Activated naive CD8-positive, alpha-beta T cell treated with anti-CD3 and anti-CD28 coated beads, Interleukin-2, amount 10 ng/mL, durations not matched to agents 7 days and 5 days (primary cell): ENCODE measurements around the gene AKAP9. TPM values are rescaled to one million over a fixed set of nuclear protein-coding genes. Genes with fewer than 3 reads are reported as not detected.
"Not testable (repeated sequence)": the region's sequence is repeated elsewhere in the genome, so short reads cannot be mapped to it uniquely, and the experiment has no call there.

Source experiments
- ATAC-seq: fragments of 150-1000 bp; cut with Tn5 transposase; one replicate; pipeline ENCODE4 v1.10.0; 2021; ENCODE audit warnings: low read depth, moderate library complexity
- POLR2A ChIA-PET: fragments of 350-600 bp; sonication (Branson Sonifier 250); formaldehyde crosslinking; loops from one replicate; lab custom pipeline; 2021; ENCODE audit warnings: antibody characterized with exemption; lab: Charles Lee
- DNase-seq: peaks from one replicate; pipeline ENCODE4 v3.0.0; 2021
- H3K27ac Mint-ChIP-seq: one replicate; pipeline ENCODE4 v1.8.0; 2022; ENCODE audit warnings: mild to moderate bottlenecking, mixed read lengths
- H3K27me3 Mint-ChIP-seq: one replicate; pipeline ENCODE4 v1.8.0; 2022; ENCODE audit warnings: mild to moderate bottlenecking, moderate library complexity, mixed read lengths
- H3K36me3 Mint-ChIP-seq: one replicate; pipeline ENCODE4 v1.8.0; 2021; ENCODE audit warnings: mild to moderate bottlenecking, mixed read lengths
- H3K4me1 Mint-ChIP-seq: one replicate; pipeline ENCODE4 v1.8.0; 2021; ENCODE audit warnings: mixed read lengths
- H3K4me3 Mint-ChIP-seq: one replicate; pipeline ENCODE4 v1.8.0; 2022; ENCODE audit warnings: mild to moderate bottlenecking, moderate library complexity, mixed read lengths
- H3K9me3 Mint-ChIP-seq: one replicate; pipeline ENCODE4 v1.8.0; 2021; ENCODE audit warnings: mixed read lengths
- total RNA-seq, 2 experiments: library from RNA; stranded (reverse); gene quantifications; one replicate each; pipeline ENCODE4 v1.2.3, GENCODE V29; 2021

The AKAP9 gene
- total RNA-seq, 2 experiments from 2014 or later, result 49.0 to 50.9 TPM

DNA sequence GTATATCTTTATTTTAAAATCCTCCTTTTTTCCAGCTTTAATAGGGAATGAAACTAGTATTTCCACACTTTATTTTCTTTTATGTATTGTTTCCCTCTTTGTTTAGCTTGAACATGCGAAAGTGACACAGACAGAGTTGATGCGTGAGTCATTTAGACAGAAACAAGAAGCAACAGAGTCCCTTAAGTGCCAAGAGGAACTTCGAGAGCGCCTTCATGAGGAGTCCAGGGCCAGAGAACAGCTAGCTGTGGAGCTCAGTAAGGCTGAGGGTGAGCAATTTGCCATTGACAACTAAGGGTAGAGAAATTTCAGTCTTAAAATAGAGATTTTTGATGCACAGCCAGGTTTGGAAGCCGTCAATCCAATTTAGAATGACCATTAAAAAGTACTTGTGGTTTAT, 120.5 kb downstream of the AKAP9 start:
- no peak overlapping the region for H3K27ac Mint-ChIP-seq
- H3K9me3 Mint-ChIP-seq, result no peaks in the 10 kb centered on the region
- no peaks in the 10 kb centered on the region for H3K27me3 Mint-ChIP-seq
- DNase-seq (no peak), ATAC-seq (no peak)
- H3K36me3 Mint-ChIP-seq, result peaks cover 5% of the 10 kb centered on the region
- H3K4me1 Mint-ChIP-seq, result peaks cover 10% of the 10 kb centered on the region
- POLR2A ChIA-PET, result no interaction called here
- H3K4me3 Mint-ChIP-seq, result no peak overlapping the region

DNA sequence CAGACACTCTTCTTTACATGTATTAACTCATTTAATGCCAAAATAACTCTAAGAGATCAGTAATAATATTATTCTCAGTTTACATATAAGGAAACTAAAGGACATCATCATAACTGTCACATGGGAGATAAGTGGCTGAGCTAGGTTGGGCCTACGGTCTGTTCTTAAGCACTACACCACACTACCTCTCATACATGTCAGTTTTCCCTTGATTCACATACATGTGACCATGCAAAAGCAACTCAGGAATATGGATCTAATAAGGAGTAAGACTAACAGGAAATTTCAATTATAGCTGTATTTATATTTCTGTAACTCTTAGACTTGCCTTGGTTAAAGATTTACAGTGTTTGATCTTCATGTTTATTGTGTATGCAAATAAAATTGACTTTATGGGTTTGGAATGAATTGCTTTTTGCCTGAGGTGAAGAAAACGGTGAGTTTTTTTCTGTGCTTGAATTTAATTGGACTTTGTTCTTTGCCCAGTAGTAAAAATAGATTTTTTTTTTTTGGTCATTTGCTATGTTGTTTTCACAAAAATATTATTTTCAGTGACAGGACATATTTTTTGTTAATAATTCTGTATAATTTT, 123.9 kb downstream of the AKAP9 start:
- POLR2A ChIA-PET, result no interaction called here
- no peaks in the 10 kb centered on the region for H3K4me1 Mint-ChIP-seq
- no peak overlapping the region for H3K27ac Mint-ChIP-seq
- H3K36me3 Mint-ChIP-seq, result peaks cover 14% of the 10 kb centered on the region
- no peaks in the 10 kb centered on the region for H3K9me3 Mint-ChIP-seq
- DNase-seq (no peak), ATAC-seq (no peak)
- H3K27me3 Mint-ChIP-seq, result no peaks in the 10 kb centered on the region
- no peak overlapping the region for H3K4me3 Mint-ChIP-seq

DNA sequence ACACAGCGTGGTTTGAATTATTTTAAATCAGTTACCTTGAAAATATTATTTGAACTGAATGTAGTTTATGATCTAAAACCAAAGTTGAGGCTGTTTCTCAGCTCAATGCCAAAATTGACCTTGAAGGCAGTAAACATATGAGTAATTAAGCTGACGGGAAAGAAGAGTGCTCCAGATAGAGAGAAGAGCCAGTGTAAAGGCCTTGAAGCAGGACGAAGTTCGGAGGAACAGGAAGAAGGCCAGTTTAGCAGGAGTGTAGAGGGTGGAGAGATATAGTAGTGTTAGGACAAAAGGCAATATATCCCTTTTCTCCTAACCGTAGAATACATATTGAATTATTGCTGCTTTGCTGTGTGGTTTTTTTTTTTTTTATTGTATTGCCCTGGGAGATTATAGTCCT, 130.4 kb downstream of the AKAP9 start:
- peaks cover 1% of the 10 kb centered on the region for H3K4me1 Mint-ChIP-seq
- no peak overlapping the region for H3K27ac Mint-ChIP-seq
- no peaks in the 10 kb centered on the region for H3K27me3 Mint-ChIP-seq
- no peak overlapping the region for H3K4me3 Mint-ChIP-seq
- no peak for ATAC-seq
- H3K9me3 Mint-ChIP-seq, result no peaks in the 10 kb centered on the region
- DNase-seq, result no peak
- peaks cover 32% of the 10 kb centered on the region for H3K36me3 Mint-ChIP-seq
- POLR2A ChIA-PET, result no interaction called here

DNA sequence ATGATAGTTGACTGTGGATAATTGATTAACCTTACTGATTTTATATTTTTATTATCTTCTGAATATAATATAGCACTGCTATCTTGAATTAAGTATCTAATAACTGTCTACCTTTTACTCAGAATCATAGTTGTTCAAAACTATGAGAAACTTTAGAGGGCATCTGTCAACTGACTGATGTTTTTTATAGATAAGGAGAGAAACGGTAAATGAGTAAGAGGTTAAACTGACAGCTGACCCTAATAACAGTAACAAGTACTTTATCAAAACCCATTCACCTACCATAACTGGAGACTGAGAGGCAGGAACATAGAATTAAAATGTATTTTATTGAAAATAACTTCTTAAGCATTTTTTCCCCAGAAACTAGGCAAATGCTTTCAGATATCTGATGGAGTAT, 131.5 kb downstream of the AKAP9 start:
- peaks cover 1% of the 10 kb centered on the region for H3K4me1 Mint-ChIP-seq
- no peak for ATAC-seq
- H3K4me3 Mint-ChIP-seq, result no peak overlapping the region
- no peaks in the 10 kb centered on the region for H3K27me3 Mint-ChIP-seq
- peaks cover 27% of the 10 kb centered on the region for H3K36me3 Mint-ChIP-seq
- DNase-seq, result no peak
- no peaks in the 10 kb centered on the region for H3K9me3 Mint-ChIP-seq
- H3K27ac Mint-ChIP-seq, result no peak overlapping the region
- POLR2A ChIA-PET, result no interaction called here

DNA sequence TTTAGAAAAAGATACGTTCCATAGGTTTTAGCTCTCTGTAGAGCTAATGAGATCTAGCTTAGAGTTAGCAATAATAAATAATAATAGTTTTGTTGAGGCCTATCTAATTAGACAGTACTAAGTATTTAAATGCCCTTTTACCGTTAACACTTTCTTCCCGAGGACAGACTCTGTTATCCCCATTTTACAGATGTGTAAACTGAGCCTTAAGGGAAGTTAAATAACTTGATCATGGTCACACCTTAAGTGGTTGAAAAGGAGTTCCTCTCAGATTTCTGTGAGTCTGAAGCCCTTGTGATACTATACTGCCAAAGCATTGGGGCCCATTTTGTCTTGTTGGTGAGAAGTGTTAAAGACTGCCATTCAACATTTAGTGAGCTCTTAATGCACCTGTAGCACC, 132.0 kb downstream of the AKAP9 start:
- Mint-ChIP-seq H3K36me3 (peaks cover 25% of the 10 kb centered on the region), H3K4me3 (no peak overlapping the region), H3K27ac (no peak overlapping the region), H3K4me1 (peaks cover 1% of the 10 kb centered on the region), H3K9me3 (no peaks in the 10 kb centered on the region), H3K27me3 (no peaks in the 10 kb centered on the region)
- ATAC-seq (no peak), DNase-seq (no peak)
- POLR2A ChIA-PET, result no interaction called here

DNA sequence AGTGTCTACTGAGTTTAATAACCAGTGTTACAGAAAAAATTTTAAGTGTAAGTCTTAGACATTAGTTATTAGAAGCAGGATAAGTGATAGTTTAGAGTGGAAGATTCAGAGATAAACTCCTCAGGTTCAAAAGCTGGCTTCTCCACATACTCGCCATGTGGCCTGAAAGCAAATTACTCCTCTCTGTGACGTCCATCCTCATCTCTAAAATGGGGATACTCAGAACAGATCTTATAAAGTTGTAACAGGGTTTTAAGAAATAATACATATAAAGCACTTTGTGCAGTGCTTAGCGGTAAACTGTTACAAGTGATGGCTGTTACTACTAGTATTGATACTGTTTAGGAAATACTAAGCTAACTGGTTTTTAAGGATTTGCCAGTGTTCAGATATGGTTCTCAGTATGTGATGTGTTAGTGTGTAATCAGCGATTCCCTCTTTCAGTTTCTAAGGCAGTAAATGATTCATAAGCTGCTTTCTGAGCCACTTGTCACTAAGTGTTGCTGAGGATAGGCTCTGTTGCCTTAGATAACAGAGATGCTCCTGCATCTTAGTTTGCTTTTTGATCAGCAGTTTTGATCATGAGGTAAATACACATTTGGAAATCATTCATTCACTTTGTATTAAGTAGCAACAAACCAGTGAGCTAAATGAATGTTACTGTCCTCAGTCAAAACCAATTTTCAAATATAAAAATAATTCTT, 134.9 kb downstream of the AKAP9 start:
- Mint-ChIP-seq H3K4me3 (no peak overlapping the region), H3K27ac (no peak overlapping the region), H3K27me3 (no peaks in the 10 kb centered on the region), H3K4me1 (peaks cover 1% of the 10 kb centered on the region), H3K36me3 (peaks cover 27% of the 10 kb centered on the region), H3K9me3 (no peaks in the 10 kb centered on the region)
- DNase-seq (no peak), ATAC-seq (no peak)
- POLR2A ChIA-PET, result no interaction called here

DNA sequence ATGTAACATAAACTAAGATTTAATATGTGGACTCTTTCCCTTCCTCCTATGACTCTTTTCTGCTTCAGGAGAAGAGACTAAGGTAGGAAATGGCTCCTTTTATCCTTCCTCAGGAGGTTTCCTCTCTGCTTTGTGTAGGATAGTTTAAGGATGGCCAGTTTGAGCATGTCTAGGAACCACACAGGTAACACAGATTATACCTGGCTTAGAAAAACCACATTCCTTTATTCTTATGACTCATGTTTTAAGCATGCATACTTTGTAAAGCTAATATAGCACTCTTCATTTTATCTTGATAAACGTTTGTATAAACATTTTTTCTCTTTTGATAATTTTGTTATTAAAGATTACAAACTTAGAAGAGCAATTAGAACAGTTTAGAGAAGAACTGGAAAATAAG, 135.8 kb downstream of the AKAP9 start:
- Mint-ChIP-seq H3K27me3 (no peaks in the 10 kb centered on the region), H3K27ac (no peak overlapping the region), H3K4me1 (peaks cover 1% of the 10 kb centered on the region), H3K36me3 (peaks cover 22% of the 10 kb centered on the region), H3K4me3 (no peak overlapping the region), H3K9me3 (no peaks in the 10 kb centered on the region)
- ATAC-seq, result no peak
- POLR2A ChIA-PET, result no interaction called here
- DNase-seq, result no peak

DNA sequence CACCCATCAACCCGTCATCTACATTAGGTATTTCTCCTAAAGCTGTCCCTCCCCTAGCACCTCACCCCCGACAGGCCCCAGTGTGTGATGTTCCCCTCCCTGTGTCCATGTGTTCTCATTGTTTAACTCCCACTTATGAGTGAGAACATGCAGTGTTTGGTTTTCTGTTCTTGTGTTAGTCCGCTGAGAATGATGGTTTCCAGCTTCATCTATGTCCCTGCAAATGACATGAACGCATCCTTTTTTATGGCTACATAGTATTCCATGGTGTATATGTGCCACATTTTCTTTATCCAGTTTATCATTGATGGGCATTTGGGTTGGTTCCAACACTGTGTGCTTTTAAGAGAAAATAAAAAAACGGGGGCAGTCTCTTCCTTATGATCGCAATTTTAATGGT, 143.3 kb downstream of the AKAP9 start:
- H3K4me3 Mint-ChIP-seq, POLR2A ChIA-PET, H3K27me3 Mint-ChIP-seq, H3K9me3 Mint-ChIP-seq, ATAC-seq, DNase-seq, H3K27ac Mint-ChIP-seq, H3K4me1 Mint-ChIP-seq: not testable (repeated sequence)
- H3K36me3 Mint-ChIP-seq, result peaks cover 32% of the 10 kb centered on the region

DNA sequence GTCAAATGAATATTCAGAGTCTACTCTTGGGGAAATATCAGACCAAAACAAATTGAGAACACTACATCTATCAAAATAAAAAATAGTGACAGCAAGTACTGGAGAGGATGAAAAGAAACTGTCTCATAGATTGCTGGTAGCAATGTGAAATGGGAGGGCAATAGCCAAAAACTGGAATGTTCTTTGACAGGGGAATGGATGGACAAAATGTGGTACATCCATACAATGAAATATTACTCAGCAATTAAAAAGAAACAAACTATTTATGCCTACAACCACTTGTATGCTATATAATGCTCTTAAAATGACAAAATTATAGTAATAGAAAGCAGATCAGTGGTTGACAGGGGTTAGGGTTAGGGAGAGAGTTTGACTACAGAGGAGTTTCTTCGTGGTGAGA, 147.6 kb downstream of the AKAP9 start:
- Mint-ChIP-seq H3K27me3 (no peaks in the 10 kb centered on the region), H3K27ac (no peak overlapping the region), H3K36me3 (peaks cover 35% of the 10 kb centered on the region), H3K9me3 (no peaks in the 10 kb centered on the region), H3K4me1 (no peaks in the 10 kb centered on the region), H3K4me3 (no peak overlapping the region)
- DNase-seq, result no peak
- no peak for ATAC-seq
- POLR2A ChIA-PET, result no interaction called here

DNA sequence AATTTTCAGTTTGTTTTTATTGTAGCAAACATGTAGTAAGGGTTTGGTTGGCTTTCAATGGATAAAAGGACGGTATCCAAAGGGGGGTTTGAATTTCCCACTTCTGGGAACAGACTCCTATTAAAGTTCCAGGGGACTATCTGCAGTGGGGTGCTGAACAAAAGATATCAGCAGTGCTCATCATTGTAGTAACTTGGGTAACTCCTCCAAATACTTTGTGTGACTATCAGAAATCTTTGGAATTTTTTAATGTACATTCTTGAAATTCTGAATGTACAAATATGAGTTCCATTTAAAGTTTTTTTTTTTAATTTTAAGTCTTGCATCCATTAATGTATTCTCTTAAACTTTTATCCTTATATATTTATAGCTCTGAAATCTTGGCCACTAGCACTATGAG, 151.5 kb downstream of the AKAP9 start:
- H3K9me3 Mint-ChIP-seq, result no peaks in the 10 kb centered on the region
- H3K36me3 Mint-ChIP-seq, result peaks cover 24% of the 10 kb centered on the region
- H3K4me1 Mint-ChIP-seq, result no peaks in the 10 kb centered on the region
- H3K27me3 Mint-ChIP-seq, result no peaks in the 10 kb centered on the region
- DNase-seq, result no peak
- POLR2A ChIA-PET, result no interaction called here
- no peak for ATAC-seq
- H3K4me3 Mint-ChIP-seq, result no peak overlapping the region
- H3K27ac Mint-ChIP-seq, result no peak overlapping the region

DNA sequence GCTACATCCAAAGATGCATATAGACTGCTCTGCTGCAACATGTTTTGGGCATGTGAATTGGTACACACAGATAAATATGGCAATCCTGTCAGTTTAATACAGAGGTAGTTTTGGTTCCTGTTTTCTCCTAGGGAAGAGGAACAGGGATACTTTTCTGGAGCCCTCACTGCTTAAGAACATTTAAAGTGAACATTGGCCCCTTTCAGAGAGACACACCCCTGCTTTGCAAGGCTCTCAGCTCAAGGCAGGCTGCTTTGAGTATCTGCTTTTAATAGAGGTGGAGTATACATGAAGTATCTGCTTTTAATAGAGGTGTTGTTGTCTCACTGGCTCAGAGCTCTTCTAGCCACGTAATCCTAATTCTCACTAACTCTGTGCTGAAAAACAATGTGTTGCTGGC, 154.7 kb downstream of the AKAP9 start:
- POLR2A ChIA-PET, result no interaction called here
- H3K4me1 Mint-ChIP-seq, result no peaks in the 10 kb centered on the region
- no peaks in the 10 kb centered on the region for H3K27me3 Mint-ChIP-seq
- no peak overlapping the region for H3K27ac Mint-ChIP-seq
- ATAC-seq (no peak), DNase-seq (no peak)
- peaks cover 19% of the 10 kb centered on the region for H3K36me3 Mint-ChIP-seq
- no peak overlapping the region for H3K4me3 Mint-ChIP-seq
- H3K9me3 Mint-ChIP-seq, result no peaks in the 10 kb centered on the region

DNA sequence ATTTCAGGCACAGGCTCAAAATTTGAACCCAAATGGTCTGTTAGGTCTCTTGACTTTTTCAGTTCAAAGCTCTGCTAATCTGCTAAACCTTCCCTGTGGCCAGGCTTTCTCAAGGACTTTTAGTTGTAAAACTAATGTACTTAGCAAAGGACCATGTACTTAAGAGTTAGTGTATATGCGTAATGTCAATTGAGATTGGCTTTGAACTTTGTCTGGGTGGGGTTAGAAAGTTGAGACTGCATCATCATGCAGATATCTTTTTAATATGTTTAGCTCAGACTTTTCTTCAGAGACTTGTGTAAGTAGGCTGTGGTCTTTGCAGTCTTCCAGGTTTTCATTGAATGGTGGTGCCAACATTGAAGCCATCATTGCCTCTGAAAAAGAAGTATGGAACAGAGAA, 159.9 kb downstream of the AKAP9 start:
- Mint-ChIP-seq H3K4me3 (no peak overlapping the region), H3K27ac (no peak overlapping the region), H3K4me1 (no peaks in the 10 kb centered on the region), H3K27me3 (no peaks in the 10 kb centered on the region), H3K9me3 (no peaks in the 10 kb centered on the region), H3K36me3 (peaks cover 25% of the 10 kb centered on the region)
- POLR2A ChIA-PET, result no interaction called here
- no peak for DNase-seq
- no peak for ATAC-seq

DNA sequence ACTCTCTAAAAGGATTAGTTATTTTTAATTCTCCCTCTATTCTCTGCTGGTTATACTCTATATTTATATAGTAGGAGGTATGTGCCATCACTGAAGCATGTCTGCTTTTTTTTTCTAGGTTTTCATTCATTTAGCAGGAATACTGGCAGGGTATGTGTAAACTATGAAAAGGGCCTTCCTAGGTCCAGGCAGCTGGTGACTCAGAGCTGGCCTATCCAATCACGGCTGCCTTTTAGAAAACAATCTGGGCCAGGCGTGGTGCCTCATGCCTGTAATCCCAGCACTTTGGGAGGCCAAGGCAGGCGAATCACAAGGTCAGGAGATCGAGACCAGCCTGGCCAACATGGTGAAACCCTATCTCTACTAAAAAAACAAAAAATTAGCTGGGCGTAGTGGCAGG, 162.2 kb downstream of the AKAP9 start:
- H3K9me3 Mint-ChIP-seq, ATAC-seq, H3K4me1 Mint-ChIP-seq, H3K27ac Mint-ChIP-seq, POLR2A ChIA-PET, H3K4me3 Mint-ChIP-seq, DNase-seq, H3K27me3 Mint-ChIP-seq: not testable (repeated sequence)
- peaks cover 17% of the 10 kb centered on the region for H3K36me3 Mint-ChIP-seq

DNA sequence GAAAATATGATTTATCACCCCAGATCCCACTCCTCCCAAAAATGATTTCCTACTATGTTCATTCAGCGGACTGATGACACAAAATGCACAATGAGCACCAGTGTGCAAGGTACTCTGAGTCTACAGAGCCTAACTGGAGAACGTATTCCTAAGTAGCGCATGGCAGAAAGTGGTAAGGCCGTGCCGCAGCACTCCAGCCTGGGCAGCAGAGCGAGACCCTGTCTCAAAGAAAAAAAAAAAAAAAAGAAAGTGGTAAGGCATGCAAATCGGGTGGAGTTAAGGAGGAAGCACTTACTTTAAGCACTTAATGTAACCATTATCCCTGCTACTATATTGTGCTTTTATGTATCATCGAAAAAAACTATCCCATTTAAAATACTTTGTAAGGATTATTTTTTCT, 168.2 kb downstream of the AKAP9 start:
- POLR2A ChIA-PET, result no interaction called here
- Mint-ChIP-seq H3K36me3 (peaks cover 4% of the 10 kb centered on the region), H3K27ac (no peak overlapping the region), H3K4me3 (no peak overlapping the region), H3K4me1 (no peaks in the 10 kb centered on the region), H3K27me3 (no peaks in the 10 kb centered on the region), H3K9me3 (no peaks in the 10 kb centered on the region)
- ATAC-seq (no peak), DNase-seq (no peak)
